GM03348 (cell line): Measurements from ENCODE around the gene TFF3.

ENCODE experiments used
- DNase-seq: peaks from one replicate; pipeline ENCODE4 v3.0.0; 2012; ENCODE audit warnings: low spot score

Gene TFF3

GRCh38 chr21:42266971-42267556, 48.1 kb downstream of the TFF3 start:
- DNase-seq, result no peak

- DNase-seq, result no peak
These were observed 49.9 kb downstream of the TFF3 start for GRCh38 chr21:42265231-42265812.

GRCh38 chr21:42264245-42265195, 50.7 kb downstream of the TFF3 start:
- DNase-seq, result no peak

DNA sequence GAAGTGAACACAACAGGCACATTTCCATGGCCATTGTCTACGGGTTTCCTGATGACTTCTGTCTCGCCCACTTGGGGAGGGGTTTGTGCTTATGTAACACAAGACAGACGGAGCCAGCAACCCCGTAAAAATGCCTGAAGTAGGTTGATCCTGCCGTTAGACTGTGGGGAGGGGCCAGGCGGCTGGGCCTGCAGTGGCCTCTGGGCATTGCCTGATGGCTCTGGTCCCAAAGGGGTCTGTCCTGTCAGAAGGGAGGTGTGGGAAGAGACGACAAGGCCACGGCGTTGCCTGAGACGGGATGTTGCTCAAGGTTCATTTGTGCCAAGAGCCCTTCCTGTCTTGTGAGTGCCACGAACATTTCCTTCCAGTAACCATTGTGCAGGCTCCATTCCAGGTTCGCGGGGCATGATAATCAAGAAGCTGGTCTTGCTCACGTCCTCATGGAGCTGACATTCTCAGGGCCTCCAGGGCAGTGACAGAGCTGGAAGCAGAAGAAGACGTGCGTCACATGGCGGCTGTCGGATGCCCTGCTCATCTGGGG, 51.5 kb downstream of the TFF3 start:
- DNase-seq, result no peak

DNA sequence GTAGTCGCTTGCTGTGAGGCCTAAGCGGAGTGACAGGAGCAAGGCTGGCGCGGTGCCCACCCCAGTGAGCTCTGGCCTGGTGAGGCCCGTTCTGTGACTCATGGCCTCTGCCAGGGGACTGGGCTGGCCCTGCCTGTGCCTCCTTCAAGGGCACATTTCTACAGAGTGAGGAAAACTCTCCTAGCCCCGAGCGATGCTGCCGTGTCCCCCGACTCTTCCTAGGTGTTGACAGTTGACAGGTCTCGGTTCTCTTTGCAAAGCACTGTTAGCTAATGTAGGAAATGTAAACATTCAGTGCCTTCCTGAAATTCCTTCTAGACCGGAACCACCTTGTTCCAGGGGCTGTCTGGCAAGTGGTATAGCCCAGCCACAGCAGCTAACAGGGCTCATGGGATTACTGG, 52.4 kb downstream of the TFF3 start:
- no peak for DNase-seq

GRCh38 chr21:42261829-42262200, 53.4 kb downstream of the TFF3 start:
- DNase-seq, result no peak
